Upper lobe of left lung (tissue), 4 donors: ENCODE results near the gene FBXO41.
"Not testable (repeated sequence)": the region's sequence is repeated elsewhere in the genome, so short reads cannot be mapped to it uniquely, and the experiment has no call there.

Source experiments
- CTCF ChIP-seq, 6 experiments: fragments of 450-650 bp in 4 of 6; fragments of 200-600 bp in 2 of 6; sonication (generic) in 2 of 6; IDR thresholded peaks; one replicate each; pipeline ENCODE4 v1.5.1; 2016 to 2019; ENCODE audit warnings: antibody characterized with exemption in 6 of 6
- EP300 ChIP-seq, 4 donors: sonication (generic); formaldehyde crosslinking; IDR thresholded peaks; one replicate each; pipeline ENCODE4 v1.5.1; 2017; ENCODE audit warnings: antibody characterized with exemption in 4 of 4, control low read depth in 2 of 4
- POLR2A ChIP-seq, 4 donors: fragments of 450-650 bp; IDR thresholded peaks; one replicate each; pipeline ENCODE4 v1.5.1; 2016 to 2017; ENCODE audit warnings: antibody characterized with exemption in 4 of 4, mild to moderate bottlenecking in 2 of 4
- POLR2AphosphoS5 ChIP-seq, 2 donors: sonication (generic); formaldehyde crosslinking; IDR thresholded peaks; one replicate each; pipeline ENCODE4 v1.5.1; 2017; ENCODE audit warnings: antibody characterized with exemption in 2 of 2

- not testable (repeated sequence) for TF ChIP-seq CTCF, POLR2A, EP300, POLR2AphosphoS5 (IDR thresholded peaks at IDR 0.05)
Observed at GRCh38 chr2:73262691-73263429, 21.4 kb downstream of the FBXO41 start.
